H1 (cell line): Measurements from ENCODE around the gene ADPRHL1. TPM values are rescaled to one million over a fixed set of nuclear protein-coding genes. Genes with fewer than 3 reads are reported as not detected.

ENCODE experiments used
- CTCF ChIA-PET: fragments of 300-600 bp; sonication (Branson Sonifier 250); formaldehyde crosslinking; loops from one replicate; lab custom pipeline; 2021; ENCODE audit not compliant: partially characterized antibody; lab: Charles Lee
- POLR2A ChIA-PET: fragments of 300-600 bp; sonication (Branson Sonifier 250); formaldehyde crosslinking; loops from one replicate; lab custom pipeline; 2021; ENCODE audit warnings: inconsistent platforms; ENCODE audit not compliant: partially characterized antibody; lab: Charles Lee
- DNase-seq, 2 experiments: peaks; one replicate each; pipeline versions ENCODE4 v3.0.0 to v3.0.0-alpha.2; 2010 to 2022; ENCODE audit warnings: low spot score in 2 of 2, low read depth in 1 of 2, mixed read lengths in 1 of 2
- FAIRE-seq: peaks from 2 replicates; lab custom pipeline; 2011; peaks lifted over from hg19 to GRCh38; lab: Jason Lieb, UNC
- H2AFZ ChIP-seq: 2 replicates; pipeline ENCODE4 v1.8.1; 2012; ENCODE audit warnings: low read length, inconsistent platforms
- H2AK5ac ChIP-seq: 2 replicates; pipeline ENCODE4 v1.6.1; 2013; ENCODE audit warnings: low read depth, low read length
- H2BK120ac ChIP-seq: replicated peaks from 2 replicates; pipeline ENCODE3; 2013; ENCODE audit warnings: low read depth, low read length, inconsistent platforms
- H2BK12ac ChIP-seq: 2 replicates; pipeline ENCODE4 v1.6.1; 2013; ENCODE audit warnings: low read depth, low read length
- H2BK15ac ChIP-seq: 2 replicates; pipeline ENCODE4 v1.6.1; 2013; ENCODE audit warnings: low read length
- H2BK20ac ChIP-seq: 2 replicates; pipeline ENCODE4 v1.6.1; 2013; ENCODE audit warnings: low read length
- H2BK5ac ChIP-seq: 2 replicates; pipeline ENCODE4 v1.6.1; 2013; ENCODE audit warnings: low read depth, low read length
- H3K14ac ChIP-seq: 2 replicates; pipeline ENCODE4 v1.6.1; 2013; ENCODE audit warnings: inconsistent platforms; ENCODE audit not compliant: insufficient read length
- H3K18ac ChIP-seq: 2 replicates; pipeline ENCODE4 v1.6.1; 2013; ENCODE audit warnings: low read length; ENCODE audit errors: extremely low read depth
- H3K23ac ChIP-seq: 2 replicates; pipeline ENCODE4 v1.6.1; 2013; ENCODE audit warnings: inconsistent platforms; ENCODE audit not compliant: insufficient read length
- H3K23me2 ChIP-seq: 2 replicates; pipeline ENCODE4 v1.6.1; 2013; ENCODE audit warnings: low read depth, low read length
- H3K27ac ChIP-seq: 2 replicates; pipeline ENCODE4 v1.6.1; 2011; ENCODE audit warnings: low read depth, low read length, inconsistent platforms
- H3K27me3 ChIP-seq, 4 experiments: replicated peaks in 1 of 4; 1 replicate in 1 of 4; 2 replicates in 3 of 4; pipeline versions ENCODE4 v1.6.1 to v1.8.1; 2011 to 2013; ENCODE audit warnings: low read length in 3 of 4, mild to moderate bottlenecking in 3 of 4, inconsistent platforms in 2 of 4, mixed read lengths in 2 of 4, moderate library complexity in 1 of 4; ENCODE audit not compliant: control insufficient read depth in 3 of 4, insufficient read depth in 3 of 4; ENCODE audit errors: extremely low read depth in 1 of 4
- H3K36me3 ChIP-seq, 4 experiments: 2 replicates each; pipeline versions ENCODE4 v1.6.1 to v1.8.1; 2011 to 2013; ENCODE audit warnings: mild to moderate bottlenecking in 4 of 4, low read length in 3 of 4, moderate library complexity in 2 of 4, control low read depth in 1 of 4, inconsistent platforms in 1 of 4; ENCODE audit not compliant: insufficient read depth in 4 of 4, control insufficient read depth in 2 of 4
- H3K4ac ChIP-seq: replicated peaks from 2 replicates; pipeline ENCODE3; 2013; ENCODE audit warnings: low read length, low read depth, mixed read lengths, inconsistent platforms; ENCODE audit not compliant: insufficient read length
- H3K4me1 ChIP-seq, 4 experiments: replicated peaks in 1 of 4; 1 replicate in 1 of 4; 2 replicates in 3 of 4; pipeline versions ENCODE4 v1.6.1 to v1.8.1; 2011 to 2013; ENCODE audit warnings: low read length in 3 of 4, inconsistent platforms in 2 of 4, mixed read lengths in 1 of 4; ENCODE audit not compliant: insufficient read depth in 4 of 4, control insufficient read depth in 3 of 4
- H3K4me2 ChIP-seq, 2 experiments: 2 replicates each; pipeline versions ENCODE4 v1.6.1 to v1.8.1; 2011 to 2013; ENCODE audit warnings: low read depth in 2 of 2, low read length in 2 of 2, control low read depth in 1 of 2, inconsistent platforms in 1 of 2, mild to moderate bottlenecking in 1 of 2; ENCODE audit not compliant: insufficient read depth in 1 of 2
- H3K4me3 ChIP-seq, 4 experiments: fragments of 200-600, 300-600 bp in 1 of 4; sonication (generic), shearing (Covaris generic), sonication (Bioruptor Twin) in 1 of 4; 2 replicates each; pipeline versions ENCODE4 v1.5.1 to v1.8.1; 2011 to 2016; ENCODE audit warnings: low read length in 4 of 4, low read depth in 3 of 4, control low read depth in 2 of 4, inconsistent platforms in 2 of 4, mild to moderate bottlenecking in 2 of 4, mixed read lengths in 1 of 4, moderate library complexity in 1 of 4; ENCODE audit not compliant: insufficient read depth in 2 of 4; ENCODE audit errors: extremely low read depth in 1 of 4
- H3K56ac ChIP-seq: replicated peaks from 2 replicates; pipeline ENCODE3; 2013; ENCODE audit warnings: low read depth, mild to moderate bottlenecking, mixed read lengths, low read length, inconsistent platforms; ENCODE audit not compliant: insufficient read length
- H3K79me1 ChIP-seq: 2 replicates; pipeline ENCODE4 v1.6.1; 2013; ENCODE audit warnings: low read depth, low read length, control low read depth
- H3K79me2 ChIP-seq, 2 experiments: 2 replicates each; pipeline versions ENCODE4 v1.6.1 to v1.8.1; 2012 to 2013; ENCODE audit warnings: low read length in 2 of 2, mild to moderate bottlenecking in 2 of 2, inconsistent platforms in 1 of 2; ENCODE audit not compliant: insufficient read depth in 2 of 2, control insufficient read depth in 1 of 2
- H3K9ac ChIP-seq, 4 experiments: replicated peaks in 1 of 4; 1 replicate in 1 of 4; 2 replicates in 3 of 4; pipeline versions ENCODE4 v1.6.1 to v1.8.1; 2011 to 2013; ENCODE audit warnings: low read depth in 3 of 4, low read length in 3 of 4, control low read depth in 2 of 4, mild to moderate bottlenecking in 2 of 4, moderate library complexity in 2 of 4, inconsistent platforms in 1 of 4; ENCODE audit errors: extremely low read depth in 1 of 4
- H3K9me3 ChIP-seq, 2 experiments: 2 replicates each; pipeline versions ENCODE4 v1.6.1 to v1.8.1; 2012 to 2013; ENCODE audit warnings: mild to moderate bottlenecking in 2 of 2, moderate library complexity in 2 of 2, control low read depth in 1 of 2, inconsistent platforms in 1 of 2, low read depth in 1 of 2, low read length in 1 of 2, mixed read lengths in 1 of 2; ENCODE audit not compliant: insufficient read depth in 2 of 2
- H4K20me1 ChIP-seq, 2 experiments: replicated peaks in 1 of 2; 2 replicates each; pipeline versions ENCODE3 to v1.8.1; 2011 to 2013; ENCODE audit warnings: inconsistent platforms in 2 of 2, low read length in 2 of 2, mild to moderate bottlenecking in 1 of 2; ENCODE audit not compliant: insufficient read depth in 2 of 2, control insufficient read depth in 1 of 2
- H4K5ac ChIP-seq: 2 replicates; pipeline ENCODE4 v1.6.1; 2013; ENCODE audit warnings: low read length, low read depth, mixed read lengths, inconsistent platforms; ENCODE audit not compliant: insufficient read length
- H4K8ac ChIP-seq: 2 replicates; pipeline ENCODE4 v1.8.0; 2013; ENCODE audit warnings: mild to moderate bottlenecking, moderate library complexity, low read length, inconsistent platforms; ENCODE audit not compliant: insufficient read depth; ENCODE audit errors: extremely low read depth
- H4K91ac ChIP-seq: replicated peaks from 2 replicates; pipeline ENCODE3; 2013; ENCODE audit warnings: low read length, mixed read lengths, inconsistent platforms; ENCODE audit not compliant: insufficient read length
- ASH2L ChIP-seq: fragments of 200-600, 300-600 bp; sonication (generic); IDR thresholded peaks from one replicate; pipeline ENCODE4 v1.7.1; 2017; ENCODE audit warnings: low read length
- CTCF ChIP-seq, 3 experiments: IDR thresholded peaks; 1 replicate in 2 of 3; 2 replicates in 1 of 3; pipeline versions ENCODE4 v1.5.1 to v1.6.1; 2011; ENCODE audit warnings: low read length in 3 of 3, mild to moderate bottlenecking in 3 of 3, inconsistent platforms in 2 of 3, low read depth in 1 of 3, moderate library complexity in 1 of 3; ENCODE audit not compliant: insufficient read depth in 1 of 3; ENCODE audit errors: control extremely low read depth in 1 of 3
- RAD21 ChIP-seq, 2 experiments: IDR thresholded peaks in 1 of 2; conservative IDR thresholded peaks in 1 of 2; 2 replicates each; pipeline ENCODE4 v1.6.1; 2011; ENCODE audit warnings: low read depth in 2 of 2, low read length in 2 of 2, improper control_type of control experiment in 1 of 2, inconsistent platforms in 1 of 2, mild to moderate bottlenecking in 1 of 2, moderate library complexity in 1 of 2
- SIN3A ChIP-seq, 2 experiments: IDR thresholded peaks in 1 of 2; conservative IDR thresholded peaks in 1 of 2; 2 replicates each; pipeline ENCODE4 v1.6.1; 2011 to 2012; ENCODE audit warnings: low read length in 2 of 2, improper control_type of control experiment in 1 of 2, low read depth in 1 of 2, mild to moderate bottlenecking in 1 of 2
- TCF12 ChIP-seq: IDR thresholded peaks from 2 replicates; pipeline ENCODE4 v1.6.1; 2011; ENCODE audit warnings: low read depth, mild to moderate bottlenecking, low read length
- TEAD4 ChIP-seq: IDR thresholded peaks from 2 replicates; pipeline ENCODE4 v1.6.1; 2012; ENCODE audit warnings: low read depth, low read length, inconsistent platforms, mixed read lengths
- WGBS, 2 experiments: shearing (Covaris generic) in 1 of 2; methylation state at CpG; one replicate each; pipeline versions ENCODE4 v1.1.6 to v1.1.7; 2013 to 2015; ENCODE audit warnings: low lambda C conversion rate in 2 of 2, mixed read lengths in 2 of 2, inconsistent platforms in 1 of 2, low coverage in 1 of 2, missing lambda C conversion rate in 1 of 2; ENCODE audit not compliant: insufficient replicate concordance in 2 of 2, insufficient coverage in 1 of 2, insufficient read length in 1 of 2; ENCODE audit errors: extremely low coverage in 1 of 2, missing lambda C conversion rate in 1 of 2; 5-methylcytosine and 5-hydroxymethylcytosine counted together
- polyA plus RNA-seq, 7 experiments: library from polyadenylated mRNA; depleted of rRNA in 3 of 7; stranded (reverse) in 5 of 7; unstranded in 2 of 7; fragments of >200 nt in 5 of 7; fragments of 200-250 nt in 2 of 7; gene quantifications; 1 replicate in 5 of 7; 2 replicates in 1 of 7; 4 replicates in 1 of 7; pipeline versions ENCODE4 v1.2.1 to v1.2.3, GENCODE V29; 2011 to 2013; ENCODE audit warnings: missing spikeins in 2 of 7, mixed read lengths in 2 of 7
- total RNA-seq: library from RNA; stranded (reverse); fragmentation: NEBNext Ultra II Directional; extraction: Animal tissue kit (Norgen Biotek cat#: 25700); gene quantifications from 2 replicates; pipeline ENCODE4 v1.2.1, GENCODE V29; 2021

Gene ADPRHL1
- total and polyA plus RNA-seq, 2 of the 8 experiments (the other 6 are each of a cell fraction or from before 2014, with no cell fraction given), result 0.74 to 1.7 TPM

- H3K9ac ChIP-seq, result peak overlapping the region in 3 of 4 experiments; percentile 66 to 88 (median 71); a peak in 4 of 7 replicates
- peaks cover 28 to 82% of the 10 kb centered on the region in 2 experiments for H3K79me2 ChIP-seq
- H4K20me1 ChIP-seq, result peaks cover 7 to 21% of the 10 kb centered on the region in 2 experiments
- no peak overlapping the region for H4K91ac ChIP-seq
- no peak overlapping the region for H2BK12ac ChIP-seq
- peak overlapping the region; percentile 82 to 95 (median 91) for H3K4me3 ChIP-seq
- H4K8ac ChIP-seq, result no peak overlapping the region
- DNase-seq, result no peak
- H3K56ac ChIP-seq, result no peak overlapping the region
- H2BK120ac ChIP-seq, result no peak overlapping the region
- TF ChIP-seq CTCF (IDR thresholded peaks at IDR 0.05; ENCODE audit: control extremely low read depth in 1 of 3, insufficient read depth in 1 of 3, low read depth in 1 of 3, low read length in 3 of 3), result peak; percentile 40 to 70 (median 64); a peak in 3 of 4 replicates
- TF ChIP-seq RAD21 (IDR thresholded peaks at IDR 0.05 in 1 of 2, conservative IDR thresholded peaks at IDR 0.05 in 1 of 2; ENCODE audit: low read depth in 2 of 2, low read length in 2 of 2), result peak; percentile 15 to 33; a peak in 3 of 4 replicates
- 0 out of 2 replicates have a peak, but pooled peaks have one; percentile 44 for TF ChIP-seq TCF12
- TF ChIP-seq TEAD4, result no peak
- TF ChIP-seq ASH2L, result no peak
- TF ChIP-seq SIN3A (conservative IDR thresholded peaks at IDR 0.05 in 1 of 2, IDR thresholded peaks at IDR 0.05 in 1 of 2; ENCODE audit: low read depth in 1 of 2, low read length in 2 of 2), result peak; percentile 73 to 81; a peak in 2 of 4 replicates
- TF ChIP-seq, all 59 proteins: peak for 4
- Histone ChIP-seq H4K5ac (no peak overlapping the region), H3K9me3 (no peaks in the 10 kb centered on the region), H3K14ac (no peak overlapping the region), H2AFZ (no peak overlapping the region), H3K4ac (no peak overlapping the region), H2AK5ac (no peak overlapping the region), H3K18ac (no peak overlapping the region), H3K4me2 (peak overlapping the region; percentile 99 to 100), H3K27me3 (no peaks in the 10 kb centered on the region), H3K79me1 (peaks cover 20% of the 10 kb centered on the region), H3K27ac (no peak overlapping the region), H2BK20ac (no peak overlapping the region), H3K23me2 (peaks cover 9% of the 10 kb centered on the region), H3K4me1 (peaks cover 3 to 13% (median 8%) of the 10 kb centered on the region in 4 experiments), H3K36me3 (no peaks in the 10 kb centered on the region), H2BK5ac (0 out of 2 replicates have a peak overlapping the region, but pooled peaks have one; percentile 16), H3K23ac (no peak overlapping the region), H2BK15ac (no peak overlapping the region)
- FAIRE-seq, result no peak
- ChIA-PET CTCF (interaction anchor here (0.6 to 3.0 kb wide), 13 partner anchors 9 to 334 kb away, joined by 3 to 25 read pairs (median 5); no protein-coding TSS in a partner anchor), POLR2A (interaction anchor here (0.7 to 2.4 kb wide), 7 partner anchors 14 to 838 kb away, joined by 3 to 10 read pairs (median 5); no protein-coding TSS in a partner anchor)
- WGBS, 2 experiments, result 7% methylated on average over 8 of the region's 8 CpGs; no CpG with 5 or more reads in 1 of the 2 experiments
Measured at GRCh38 chr13:113489171-113489548, 35.9 kb upstream of the ADPRHL1 start.
